Omental fat pad (tissue), 4 donors: ENCODE results near the gene CYP3A4. TPM values are rescaled to one million over a fixed set of nuclear protein-coding genes. Genes with fewer than 3 reads are reported as not detected.

Experiments used
- ATAC-seq: fragments of 150-250 bp; one replicate; pipeline ENCODE4 v1.9.1; 2016; ENCODE audit warnings: mild to moderate bottlenecking, moderate library complexity; ENCODE audit not compliant: low FRiP score
- DNase-seq: peaks from one replicate; pipeline ENCODE4 v3.0.0-alpha.2; 2019; ENCODE audit warnings: low spot score
- CTCF ChIP-seq, 3 donors: fragments of 450-650 bp; IDR thresholded peaks; one replicate each; pipeline ENCODE4 v1.5.1; 2016 to 2017; ENCODE audit warnings: antibody characterized with exemption in 3 of 3, mild to moderate bottlenecking in 3 of 3, moderate library complexity in 2 of 3
- small RNA-seq: library from RNA; depleted of rRNA; stranded (forward); fragments of <200 nt; gene quantifications from one replicate; pipeline ENCODE3, GENCODE V24; 2016
- total RNA-seq, 4 donors: library from RNA; depleted of rRNA; stranded (reverse); fragments of >200 nt; gene quantifications; one replicate each; pipeline ENCODE4 v1.1.0, GENCODE V29; 2016

CYP3A4 gene
- total RNA-seq, 4 donors from 2014 or later, result 0.60 to 1.8 TPM; not detected in 2

GRCh38 chr7:99713995-99714570, 69.9 kb downstream of the CYP3A4 start:
- ATAC-seq (no peak), DNase-seq (no peak)
- TF ChIP-seq CTCF (IDR thresholded peaks at IDR 0.05), result no peak

GRCh38 chr7:99709838-99710578, 74.0 kb downstream of the CYP3A4 start:
- TF ChIP-seq CTCF (IDR thresholded peaks at IDR 0.05), result no peak
- ATAC-seq, result no peak
- no peak for DNase-seq

- no peak for ATAC-seq
- no peak for TF ChIP-seq CTCF (IDR thresholded peaks at IDR 0.05)
These were observed 74.7 kb downstream of the CYP3A4 start for GRCh38 chr7:99709260-99709659.

GRCh38 chr7:99707096-99707495, 76.9 kb downstream of the CYP3A4 start:
- TF ChIP-seq CTCF (IDR thresholded peaks at IDR 0.05), result no peak
- DNase-seq (no peak), ATAC-seq (no peak)

More at GRCh38 chr7:99709260-99709659, 74.7 kb downstream of the CYP3A4 start:
- DNase-seq, result no peak

Small RNA genes within 50 kb of the gene (small RNA-seq; reads per million reads assigned to genes)
- not detected for gene CYP3A137P

Other genes starting within 250 kb of the CYP3A4 start
- 1 to 10 TPM; 2.8 to 5.8 (median 3.3) TPM for gene FAM200A, start 232.1 kb downstream of the CYP3A4 start, total RNA-seq
- 100 to 1,000 TPM; 104 to 164 (median 109) TPM for gene ZNF655, start 225.5 kb downstream of the CYP3A4 start, total RNA-seq
- gene TMEM225B, start 185.9 kb downstream of the CYP3A4 start, total RNA-seq, result 1 to 10 TPM in 1 of 4 donors, under 1 TPM in 3; 0.82 to 1.8 (median 0.89) TPM
- gene ZSCAN25, start 167.2 kb downstream of the CYP3A4 start, total RNA-seq, result 10 to 100 TPM in 3 of 4 donors, 1 to 10 TPM in 1; 9.1 to 21.0 (median 15.0) TPM
- gene CYP3A5, start 104.2 kb downstream of the CYP3A4 start, total RNA-seq, result 10 to 100 TPM in 2 of 4 donors, 1 to 10 TPM in 2; 6.2 to 92.0 (median 13.8) TPM
- 1 to 10 TPM in 1 of 4 donors, under 1 TPM in 2, not detected in 1; 0.56 to 2.8 (median 0.60) TPM for gene CYP3A7, start 49.0 kb downstream of the CYP3A4 start, total RNA-seq
- not detected for gene CYP3A43, start 43.8 kb upstream of the CYP3A4 start, total RNA-seq
- gene OR2AE1, start 92.8 kb upstream of the CYP3A4 start, total RNA-seq, result 1 to 10 TPM in 1 of 4 donors, under 1 TPM in 1, not detected in 2; 0.72 to 1.2 TPM
- 10 to 100 TPM; 28.8 to 45.2 (median 35.1) TPM for gene TRIM4, start 135.3 kb upstream of the CYP3A4 start, total RNA-seq
- gene GJC3, start 145.4 kb upstream of the CYP3A4 start, total RNA-seq, result under 1 TPM in 2 of 4 donors, not detected in 2; 0.63 to 0.74 TPM
- gene AZGP1, start 191.8 kb upstream of the CYP3A4 start, total RNA-seq, result 100 to 1,000 TPM in 1 of 4 donors, 10 to 100 TPM in 3; 70.9 to 155 (median 92.1) TPM
- 10 to 100 TPM; 21.5 to 34.5 (median 28.0) TPM for gene ZKSCAN1, start 231.4 kb upstream of the CYP3A4 start, total RNA-seq